Sigmoid colon (tissue), 4 donors: ENCODE results near the gene MLC1.

ENCODE experiments used
- POLR2A ChIP-seq, 2 donors: fragments of 450-650 bp; IDR thresholded peaks; one replicate each; pipeline ENCODE4 v1.6.1; 2016; ENCODE audit warnings: antibody characterized with exemption in 2 of 2, mild to moderate bottlenecking in 2 of 2, moderate library complexity in 2 of 2
- POLR2AphosphoS5 ChIP-seq, 4 donors: sonication (generic); formaldehyde crosslinking; IDR thresholded peaks; one replicate each; pipeline ENCODE4 v1.6.1; 2017; ENCODE audit warnings: antibody characterized with exemption in 4 of 4

- TF ChIP-seq POLR2A (IDR thresholded peaks at IDR 0.05) (no peak), POLR2AphosphoS5 (IDR thresholded peaks at IDR 0.05) (no peak)
Measured at GRCh38 chr22:50022171-50022819, 62.9 kb downstream of the MLC1 start.
